Osteocyte (in vitro differentiated cells): ENCODE results near the gene PSME1. TPM values are rescaled to one million over a fixed set of nuclear protein-coding genes. Genes with fewer than 3 reads are reported as not detected.
"Not testable (repeated sequence)": the region's sequence is repeated elsewhere in the genome, so short reads cannot be mapped to it uniquely, and the experiment has no call there.

ENCODE experiments used
- DNase-seq: peaks from one replicate; pipeline ENCODE4 v3.0.0; 2021; ENCODE audit warnings: mixed read lengths; ENCODE audit not compliant: unreplicated experiment; ENCODE audit errors: extremely low spot score
- H3K27ac Mint-ChIP-seq: one replicate; pipeline ENCODE4 v1.8.0; 2021; ENCODE audit warnings: mild to moderate bottlenecking, mixed read lengths; ENCODE audit not compliant: unreplicated experiment
- H3K27me3 Mint-ChIP-seq: one replicate; pipeline ENCODE4 v1.8.0; 2021; ENCODE audit warnings: mixed read lengths; ENCODE audit not compliant: unreplicated experiment
- H3K36me3 Mint-ChIP-seq: one replicate; pipeline ENCODE4 v1.8.0; 2021; ENCODE audit warnings: mixed read lengths; ENCODE audit not compliant: unreplicated experiment
- H3K4me1 Mint-ChIP-seq: one replicate; pipeline ENCODE4 v1.8.0; 2021; ENCODE audit warnings: mixed read lengths; ENCODE audit not compliant: unreplicated experiment
- H3K4me3 Mint-ChIP-seq: one replicate; pipeline ENCODE4 v1.8.0; 2021; ENCODE audit warnings: mild to moderate bottlenecking, moderate library complexity, mixed read lengths; ENCODE audit not compliant: unreplicated experiment
- H3K9me3 Mint-ChIP-seq: one replicate; pipeline ENCODE4 v1.8.0; 2021; ENCODE audit warnings: mixed read lengths; ENCODE audit not compliant: unreplicated experiment
- CTCF ChIP-seq: fragments of 200-600 bp; sonication (generic); IDR thresholded peaks from 2 replicates; pipeline ENCODE4 v1.5.0; 2021; ENCODE audit warnings: antibody characterized with exemption, mild to moderate bottlenecking, moderate library complexity
- total RNA-seq: library from RNA; stranded (reverse); gene quantifications from 2 replicates; pipeline ENCODE4 v1.2.1, GENCODE V29; 2021

PSME1 gene
- total RNA-seq, 1 donor from 2014 or later, result 156 TPM

GRCh38 chr14:24100197-24100981 lies 35.6 kb upstream of the PSME1 start:
- Mint-ChIP-seq H3K4me3 (no peak overlapping the region), H3K36me3 (peaks cover 39% of the 10 kb centered on the region), H3K9me3 (no peaks in the 10 kb centered on the region), H3K27ac (no peak overlapping the region), H3K4me1 (peaks cover 10% of the 10 kb centered on the region), H3K27me3 (no peaks in the 10 kb centered on the region)
- no peak for DNase-seq
- no peak for TF ChIP-seq CTCF

DNA sequence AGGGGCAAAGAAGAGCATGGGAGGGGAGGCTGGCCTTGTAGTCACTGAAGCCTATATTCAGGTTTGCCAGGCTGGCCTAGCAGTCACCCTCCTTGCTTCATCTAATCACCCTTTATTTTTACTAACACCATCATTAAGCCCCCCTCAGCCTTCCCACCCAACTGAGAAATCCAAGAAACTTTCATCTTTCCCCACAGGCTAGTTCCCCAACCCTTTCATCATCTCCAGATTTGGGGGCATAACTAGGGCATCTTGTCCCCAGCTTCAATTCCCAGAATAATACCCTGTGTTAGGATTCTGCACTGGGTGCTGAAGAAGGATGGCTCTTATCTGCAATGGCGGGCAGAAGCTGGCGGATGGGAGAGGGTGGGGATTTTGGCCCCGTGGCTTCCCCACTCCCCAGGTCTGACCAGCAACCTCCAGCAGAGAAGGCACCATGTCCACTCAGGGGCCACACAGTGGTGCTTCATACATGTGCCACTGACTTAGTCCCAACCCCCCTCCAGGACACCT lies 35.0 kb upstream of the PSME1 start:
- no peak overlapping the region for H3K27ac Mint-ChIP-seq

GRCh38 chr14:24102357-24103048 lies 33.5 kb upstream of the PSME1 start:
- peaks cover 34% of the 10 kb centered on the region for H3K36me3 Mint-ChIP-seq

More for the DNA sequence above, 35.0 kb upstream of the PSME1 start:
- no peak for TF ChIP-seq CTCF
- Mint-ChIP-seq H3K27me3 (no peaks in the 10 kb centered on the region), H3K36me3 (peaks cover 34% of the 10 kb centered on the region), H3K9me3 (no peaks in the 10 kb centered on the region), H3K4me1 (peaks cover 5% of the 10 kb centered on the region), H3K4me3 (no peak overlapping the region)
- no peak for DNase-seq

GRCh38 chr14:24103451-24103850 lies 32.5 kb upstream of the PSME1 start:
- Mint-ChIP-seq H3K4me1 (peaks cover under 1% of the 10 kb centered on the region), H3K27ac (no peak overlapping the region), H3K27me3 (no peaks in the 10 kb centered on the region), H3K4me3 (no peak overlapping the region), H3K9me3 (no peaks in the 10 kb centered on the region), H3K36me3 (peaks cover 31% of the 10 kb centered on the region)
- no peak for TF ChIP-seq CTCF
- DNase-seq, result no peak

More at GRCh38 chr14:24102357-24103048, 33.5 kb upstream of the PSME1 start:
- DNase-seq, result no peak
- Mint-ChIP-seq H3K27me3 (no peaks in the 10 kb centered on the region), H3K27ac (no peak overlapping the region), H3K4me1 (no peaks in the 10 kb centered on the region), H3K9me3 (no peaks in the 10 kb centered on the region), H3K4me3 (no peak overlapping the region)
- TF ChIP-seq CTCF, result no peak

- not testable (repeated sequence) for H3K4me3 Mint-ChIP-seq, H3K9me3 Mint-ChIP-seq, H3K27ac Mint-ChIP-seq, H3K27me3 Mint-ChIP-seq, H3K4me1 Mint-ChIP-seq, DNase-seq
- peaks cover 19% of the 10 kb centered on the region for H3K36me3 Mint-ChIP-seq
These were observed 30.3 kb upstream of the PSME1 start for GRCh38 chr14:24105609-24106239.
